ENCODE measurements around the gene CCND1.

The CCND1 gene

DNA sequence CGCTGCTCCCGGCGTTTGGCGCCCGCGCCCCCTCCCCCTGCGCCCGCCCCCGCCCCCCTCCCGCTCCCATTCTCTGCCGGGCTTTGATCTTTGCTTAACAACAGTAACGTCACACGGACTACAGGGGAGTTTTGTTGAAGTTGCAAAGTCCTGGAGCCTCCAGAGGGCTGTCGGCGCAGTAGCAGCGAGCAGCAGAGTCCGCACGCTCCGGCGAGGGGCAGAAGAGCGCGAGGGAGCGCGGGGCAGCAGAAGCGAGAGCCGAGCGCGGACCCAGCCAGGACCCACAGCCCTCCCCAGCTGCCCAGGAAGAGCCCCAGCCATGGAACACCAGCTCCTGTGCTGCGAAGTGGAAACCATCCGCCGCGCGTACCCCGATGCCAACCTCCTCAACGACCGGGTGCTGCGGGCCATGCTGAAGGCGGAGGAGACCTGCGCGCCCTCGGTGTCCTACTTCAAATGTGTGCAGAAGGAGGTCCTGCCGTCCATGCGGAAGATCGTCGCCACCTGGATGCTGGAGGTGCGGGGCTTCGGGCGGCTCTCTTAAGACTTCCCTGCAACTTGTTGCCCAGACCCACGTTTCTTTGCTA is at the start of gene CCND1:
CCND1 (plus strand) TSS at position 162 of the 587 bp plus-strand sequence; CDS start at position 320, 158 bp downstream.
- in situ Hi-C loops (cut with MboI; ENCODE audit: low sequenced_read_pairs): no loop called here

DNA sequence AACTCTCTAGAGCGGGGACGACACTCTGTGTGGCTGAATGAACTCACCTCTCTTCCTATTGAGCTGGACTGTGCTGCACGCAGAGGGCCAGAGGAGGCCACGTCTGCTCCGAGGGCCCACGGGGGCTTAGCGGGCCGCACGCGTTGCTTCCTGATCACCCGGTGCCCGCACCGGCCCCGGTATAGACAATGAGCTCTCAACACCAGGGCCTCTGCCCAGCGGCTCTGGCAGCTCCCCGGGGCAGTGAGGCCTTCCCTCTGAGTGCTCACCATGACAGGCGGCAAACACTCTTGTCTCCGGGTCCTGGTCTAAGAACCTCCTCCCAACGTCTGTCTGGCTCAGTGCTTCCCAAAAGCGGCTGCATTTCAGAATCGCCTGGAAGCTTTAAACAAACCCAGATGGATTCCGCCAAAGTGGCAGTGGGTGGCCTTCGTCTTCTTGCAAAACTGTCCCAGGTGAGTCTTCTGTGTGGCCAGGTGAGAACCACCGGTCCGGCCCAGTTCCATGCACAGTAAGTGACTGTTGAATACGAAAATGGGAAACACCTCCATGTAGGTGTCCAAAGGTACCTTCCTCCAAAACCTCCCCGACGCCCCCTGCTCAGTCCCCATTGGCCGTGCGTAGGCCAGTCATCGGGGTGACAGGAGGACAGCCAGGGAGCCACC is 47.8 kb upstream of the CCND1 start:
- in situ Hi-C loops (cut with MboI; ENCODE audit: low sequenced_read_pairs): no loop called here

DNA sequence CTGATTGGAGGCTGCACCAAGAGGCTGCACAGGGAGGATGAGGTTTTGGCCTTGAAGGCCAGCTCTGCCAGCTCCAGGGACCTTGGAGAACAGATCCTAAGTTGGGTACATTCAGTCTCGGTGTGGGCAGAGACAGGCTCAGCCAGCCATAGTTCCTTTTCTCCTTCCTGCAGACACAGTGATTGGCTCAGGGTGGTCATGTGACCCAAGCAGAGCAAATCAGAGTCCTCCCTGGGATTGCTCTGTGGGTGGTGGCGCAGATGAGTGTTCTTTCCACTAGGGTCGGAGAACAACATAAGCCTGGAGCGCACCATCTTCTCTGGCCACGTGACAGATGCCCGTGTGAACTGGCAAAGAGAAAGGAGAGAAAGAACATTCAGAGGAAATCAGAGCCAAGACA is 47.1 kb upstream of the CCND1 start:
- in situ Hi-C loops (cut with MboI; ENCODE audit: low sequenced_read_pairs): no loop called here

DNA sequence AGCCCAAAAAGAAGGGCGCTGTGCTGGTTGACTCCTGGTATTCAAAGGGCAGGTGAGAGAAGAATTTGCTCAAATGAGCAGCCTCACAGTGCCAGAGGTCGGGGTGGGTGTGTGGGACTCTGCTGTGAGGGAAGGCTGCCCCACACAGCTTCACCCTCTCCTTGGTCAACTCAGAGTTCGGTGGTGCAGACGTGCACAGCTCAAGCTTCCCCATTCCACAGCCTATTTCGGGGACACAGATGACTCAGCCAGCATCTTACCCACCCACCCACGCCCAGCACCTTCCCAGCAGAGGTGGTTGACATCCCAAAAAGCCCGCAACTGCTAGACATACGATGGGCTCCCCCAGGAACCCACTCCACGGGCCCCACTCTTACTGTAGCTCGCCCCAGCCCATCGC is 46.5 kb upstream of the CCND1 start:
- in situ Hi-C loops (cut with MboI; ENCODE audit: low sequenced_read_pairs): no loop called here

DNA sequence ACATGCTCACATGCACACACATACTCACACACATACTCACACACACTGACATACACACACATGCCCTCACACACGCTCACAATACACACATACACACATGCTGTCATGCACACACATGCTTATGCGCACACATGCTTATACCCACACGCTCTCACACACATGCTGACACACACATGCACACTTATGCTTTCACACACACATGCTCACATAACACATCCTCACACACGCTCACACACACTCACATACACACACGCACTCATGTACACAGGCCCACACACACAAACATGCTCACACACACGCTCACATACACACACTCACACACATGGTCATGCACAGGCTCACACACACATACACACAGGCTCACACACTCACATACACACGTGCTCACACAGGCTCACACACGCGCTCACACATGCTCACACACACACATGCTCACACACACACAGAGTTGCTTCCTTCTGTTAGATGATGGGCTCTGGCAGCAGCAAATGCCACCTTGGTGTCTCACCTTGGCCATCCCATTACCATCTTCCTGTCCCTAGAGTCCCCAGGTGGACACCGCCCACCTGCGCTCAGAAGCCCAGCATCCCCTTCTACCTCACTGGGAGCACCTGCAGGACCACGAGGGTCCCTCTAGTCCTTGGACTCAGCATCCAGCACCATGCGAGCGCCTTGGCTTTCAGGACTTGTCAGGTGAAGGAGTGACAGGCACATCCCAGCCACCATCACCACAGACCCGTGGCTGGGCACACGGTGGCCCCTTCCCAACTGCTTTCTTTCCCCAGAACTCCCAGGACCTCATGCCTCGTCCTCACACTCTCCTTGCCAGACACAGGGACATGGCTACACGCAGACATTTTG is 44.9 kb upstream of the CCND1 start:
- in situ Hi-C loops (cut with MboI; ENCODE audit: low sequenced_read_pairs): no loop called here

DNA sequence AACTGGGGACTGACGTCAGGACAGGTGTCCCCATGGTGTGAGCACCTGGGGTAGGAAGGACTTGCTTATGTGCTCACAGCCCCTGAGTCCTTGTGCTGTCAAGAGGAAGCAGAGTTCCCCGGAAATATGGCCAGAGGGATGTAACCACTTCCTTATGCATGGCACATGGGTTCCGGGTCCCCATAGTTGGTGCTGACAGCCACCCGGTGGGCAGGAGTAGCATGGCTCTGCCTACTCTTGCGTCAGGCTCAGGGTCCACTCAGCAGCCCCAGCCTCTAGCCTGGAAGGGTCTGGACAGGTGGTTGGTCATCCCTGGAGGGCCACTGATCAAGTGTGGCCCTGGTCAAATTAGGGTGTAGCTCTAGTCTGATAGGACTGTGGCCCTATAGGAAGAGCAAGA is 42.8 kb upstream of the CCND1 start:
- in situ Hi-C loops (cut with MboI; ENCODE audit: low sequenced_read_pairs): no loop called here

DNA sequence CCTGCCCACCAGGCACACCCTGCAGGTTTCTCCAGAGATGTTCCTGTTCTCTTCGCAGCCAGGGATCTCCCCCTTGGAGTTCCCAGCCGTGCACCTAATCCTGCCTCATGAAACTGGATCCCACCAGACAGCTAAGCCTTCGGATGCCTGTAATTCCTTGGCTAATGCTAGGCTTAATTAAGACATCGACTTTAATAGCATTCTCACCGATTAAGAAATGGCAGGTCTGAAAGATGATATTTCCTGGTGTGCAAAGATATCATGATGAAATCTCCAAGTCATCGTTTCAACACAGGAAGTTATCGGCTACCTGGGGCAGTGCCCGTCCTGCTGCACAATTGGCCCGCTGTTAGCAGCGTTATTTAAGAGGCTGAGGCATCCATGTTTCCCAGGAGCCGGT is 41.5 kb upstream of the CCND1 start:
- in situ Hi-C loops (cut with MboI; ENCODE audit: low sequenced_read_pairs): no loop called here

DNA sequence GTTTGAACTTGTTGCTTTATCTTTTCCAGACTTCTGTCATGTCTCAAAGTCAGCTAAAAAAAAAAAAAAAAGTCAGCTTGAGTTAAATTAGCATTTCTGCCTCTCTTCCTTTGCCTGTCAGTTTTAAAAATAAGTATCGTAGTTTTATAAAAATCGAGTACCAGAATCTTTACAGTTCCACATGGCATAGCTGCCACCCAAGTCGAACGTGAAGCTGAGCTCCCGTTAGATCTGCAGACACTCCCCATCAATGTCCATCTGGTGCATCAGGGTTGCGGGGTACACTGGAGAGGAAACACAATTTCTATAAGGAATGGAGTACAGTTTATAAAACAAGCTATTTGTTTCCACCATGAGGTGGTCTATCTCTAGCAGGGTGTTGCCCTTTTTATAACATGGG is 41.0 kb upstream of the CCND1 start:
- in situ Hi-C loops (cut with MboI; ENCODE audit: low sequenced_read_pairs): no loop called here

DNA sequence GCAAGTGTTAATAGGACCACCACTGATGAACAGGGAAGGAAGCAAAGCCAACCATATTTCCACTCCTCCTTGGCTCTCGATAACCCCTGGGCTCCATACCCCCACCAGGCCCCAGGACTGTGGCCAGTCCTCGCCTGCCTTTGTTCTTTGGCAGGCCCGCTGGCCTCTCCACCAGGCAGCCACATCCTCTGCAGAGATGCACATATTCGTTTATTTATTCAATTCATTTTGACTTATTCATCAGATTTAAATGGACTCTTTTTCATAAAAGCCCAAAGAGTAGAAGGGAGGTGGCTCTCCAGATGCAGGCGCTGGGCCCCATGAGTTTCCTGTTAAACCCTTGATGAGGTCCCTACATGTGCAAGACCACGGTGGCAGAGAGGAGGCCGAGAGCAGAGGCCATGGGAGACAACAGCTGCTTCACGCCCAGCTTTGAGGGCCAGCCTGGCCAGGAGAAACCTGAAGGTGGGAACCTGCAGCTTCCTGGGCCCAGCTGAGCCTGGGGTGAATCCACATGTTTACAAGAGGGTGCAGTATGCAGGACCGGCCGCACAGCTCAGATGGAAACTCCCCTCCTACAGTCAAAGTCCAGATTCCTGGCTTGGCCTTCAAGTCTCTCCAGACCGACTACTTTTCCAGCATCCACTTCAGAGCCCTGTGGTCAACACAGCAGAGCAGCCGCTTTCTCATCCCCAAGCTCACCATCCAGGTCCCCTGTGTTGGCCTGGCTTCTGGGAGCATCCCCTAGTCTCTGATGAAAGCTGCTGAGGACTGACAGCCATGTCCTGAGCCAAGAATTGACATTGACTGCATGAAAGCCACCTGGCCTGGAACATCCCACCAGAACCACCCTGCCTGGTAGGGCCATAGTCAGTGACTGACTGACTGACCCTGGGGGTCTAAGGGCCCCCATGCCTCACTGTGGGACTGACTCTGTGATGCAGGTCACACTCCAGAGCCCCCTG is 39.7 kb upstream of the CCND1 start:
- in situ Hi-C loops (cut with MboI; ENCODE audit: low sequenced_read_pairs): no loop called here

DNA sequence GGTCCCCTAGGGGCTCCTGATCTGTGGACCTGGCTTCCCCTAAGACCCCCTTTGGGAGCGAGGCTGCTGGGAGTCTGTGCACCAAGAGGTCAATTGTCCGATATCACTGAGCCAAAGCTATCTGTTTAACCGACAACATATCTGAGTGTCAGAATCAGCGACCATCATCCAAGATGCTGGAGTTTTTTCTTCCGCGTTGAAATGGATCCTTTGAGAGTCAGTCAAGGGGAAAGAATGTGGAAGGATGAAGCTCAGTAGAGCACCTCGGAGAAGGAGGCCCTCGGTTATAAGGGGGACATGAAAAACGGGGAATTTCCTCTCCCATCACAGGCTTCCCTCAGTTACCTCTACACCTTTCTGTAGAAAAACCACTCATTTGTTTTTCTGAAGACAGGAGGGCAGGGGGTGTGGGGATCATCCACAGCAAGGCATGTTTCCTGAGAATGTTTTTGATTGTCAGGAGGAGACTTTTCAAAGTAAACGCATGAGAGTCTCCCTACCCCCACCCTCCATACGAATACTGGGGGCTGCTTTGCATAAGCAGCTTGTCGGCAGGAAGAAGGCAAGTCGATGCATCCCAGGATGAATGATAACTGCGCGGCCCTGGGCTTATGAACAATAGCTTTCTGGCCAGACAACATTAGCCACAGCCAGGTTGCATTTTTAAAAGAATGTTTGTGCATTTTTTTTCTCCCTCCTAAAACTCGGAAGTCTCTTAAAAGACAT is 37.7 kb upstream of the CCND1 start:
- in situ Hi-C loops (cut with MboI; ENCODE audit: low sequenced_read_pairs): no loop called here

DNA sequence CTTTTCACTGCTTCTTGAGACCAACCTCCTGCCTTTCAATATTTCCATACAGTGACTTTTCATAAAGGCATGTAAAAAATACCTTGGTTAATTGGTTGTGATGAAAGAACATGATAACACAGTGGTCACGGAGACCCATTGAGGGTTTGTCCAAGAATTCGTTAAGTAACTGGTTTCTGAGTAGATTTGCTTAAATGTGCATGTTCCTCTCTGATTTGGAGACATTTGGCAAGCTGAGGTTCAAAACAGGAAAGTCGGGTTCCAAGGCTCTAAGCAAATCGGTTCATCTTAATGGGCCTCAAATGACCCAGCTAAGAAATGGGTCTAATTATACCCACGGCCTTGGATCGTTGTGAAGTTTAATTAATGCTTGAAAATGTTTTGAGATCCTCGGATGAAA is 36.9 kb upstream of the CCND1 start:
- in situ Hi-C loops (cut with MboI; ENCODE audit: low sequenced_read_pairs): no loop called here

DNA sequence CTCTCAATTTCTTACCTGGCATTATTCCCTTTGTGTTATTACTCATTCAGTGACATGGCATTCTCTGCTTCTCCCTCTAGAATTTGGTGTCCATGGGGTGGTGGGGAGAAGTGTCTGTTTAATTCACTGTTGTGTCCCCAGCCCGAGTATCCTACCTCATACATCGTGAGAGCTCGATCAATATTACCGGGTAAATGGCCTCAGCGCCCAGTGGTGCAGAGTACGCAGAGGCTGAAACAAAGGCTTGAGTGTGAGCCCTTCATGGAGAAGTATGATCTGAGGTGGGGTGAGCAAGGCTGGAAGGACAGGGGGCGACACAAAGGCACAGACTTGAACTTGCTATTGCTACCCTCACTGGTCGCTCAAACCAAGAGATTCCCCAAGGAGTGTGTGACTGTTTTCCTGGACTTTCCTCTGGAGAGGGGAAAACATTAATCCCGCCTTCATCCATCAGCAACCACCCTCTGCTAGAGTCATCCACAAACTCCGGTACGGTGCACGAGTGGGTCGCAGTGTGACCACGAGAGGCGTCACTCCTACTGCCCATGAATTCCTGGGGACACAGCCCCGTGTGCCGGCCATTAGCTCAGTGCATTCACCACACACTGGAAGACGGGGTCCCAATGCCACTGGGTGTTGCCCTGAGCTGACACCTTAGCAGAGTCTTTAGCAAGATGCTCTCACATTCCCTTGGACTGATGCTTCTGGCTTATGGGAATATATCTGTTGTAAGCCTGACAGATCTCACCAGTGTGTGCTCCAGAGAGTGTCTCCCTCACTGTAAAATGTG is 35.0 kb upstream of the CCND1 start:
- in situ Hi-C loops (cut with MboI; ENCODE audit: low sequenced_read_pairs): no loop called here

DNA sequence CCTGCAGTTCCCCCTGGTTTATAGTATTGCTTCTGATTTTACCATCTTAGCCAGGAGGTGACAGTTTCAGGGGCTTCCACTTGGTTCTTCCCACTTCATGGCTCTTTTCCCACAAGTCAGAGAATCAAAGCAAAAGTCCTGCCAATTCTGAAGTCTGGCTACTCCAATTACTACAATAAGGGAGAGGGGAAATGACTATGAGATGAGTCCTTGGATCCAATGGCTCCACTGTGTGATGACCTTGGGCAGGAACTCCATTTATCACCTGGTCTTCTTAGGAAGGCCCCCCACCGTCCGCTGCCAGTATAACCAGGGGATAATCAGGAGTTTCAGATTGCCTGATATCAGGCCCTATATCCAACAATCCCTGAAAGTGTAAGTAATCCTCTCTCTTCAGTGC is 31.6 kb upstream of the CCND1 start:
- in situ Hi-C loops (cut with MboI; ENCODE audit: low sequenced_read_pairs): no loop called here

DNA sequence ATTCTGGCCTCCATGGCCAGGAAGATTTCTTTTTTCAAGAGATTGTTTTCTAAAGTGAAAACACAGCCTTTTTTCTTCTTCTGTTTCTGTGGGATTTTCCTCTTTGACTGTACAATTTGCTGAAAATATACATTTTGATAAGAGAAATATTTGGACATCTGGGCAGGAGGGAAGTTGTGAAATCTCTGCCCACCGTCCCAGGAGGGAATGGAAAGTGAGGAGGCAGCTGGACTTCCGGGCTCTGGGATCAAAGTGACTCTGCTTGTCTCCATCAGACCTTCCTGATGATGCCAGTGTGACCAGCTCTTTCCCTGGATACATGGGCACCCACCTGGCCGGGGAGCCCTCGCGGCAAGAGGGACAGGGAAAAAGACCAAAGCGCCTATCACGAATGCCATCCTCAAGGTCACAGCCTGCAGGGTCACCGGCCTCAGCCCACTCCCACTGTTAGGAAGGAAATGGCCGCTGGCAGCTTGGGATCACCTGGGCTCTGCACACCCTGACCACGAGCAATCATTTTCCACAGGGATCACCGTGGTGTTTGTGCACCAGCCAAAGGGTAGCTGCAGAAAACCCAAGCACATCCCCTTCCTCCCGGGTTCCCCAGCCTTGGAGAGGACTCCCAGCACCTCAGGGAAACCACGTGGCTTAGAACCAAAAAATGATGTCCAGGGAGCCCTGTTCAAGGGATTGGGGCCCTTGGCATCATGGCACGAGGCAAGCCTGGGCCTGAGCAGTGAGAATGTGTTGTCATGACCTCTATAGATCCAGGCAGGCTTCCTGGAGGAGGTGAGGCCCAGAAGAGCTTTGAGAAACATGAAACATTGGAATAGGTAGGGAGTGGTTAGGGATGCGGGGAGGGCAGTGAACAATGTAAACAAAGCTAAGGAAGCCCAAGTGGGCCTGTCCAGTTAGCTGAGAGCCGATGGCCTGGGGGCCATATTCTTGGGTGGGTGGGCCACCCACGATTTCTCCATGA is 29.1 kb upstream of the CCND1 start:
- in situ Hi-C loops (cut with MboI; ENCODE audit: low sequenced_read_pairs): no loop called here

DNA sequence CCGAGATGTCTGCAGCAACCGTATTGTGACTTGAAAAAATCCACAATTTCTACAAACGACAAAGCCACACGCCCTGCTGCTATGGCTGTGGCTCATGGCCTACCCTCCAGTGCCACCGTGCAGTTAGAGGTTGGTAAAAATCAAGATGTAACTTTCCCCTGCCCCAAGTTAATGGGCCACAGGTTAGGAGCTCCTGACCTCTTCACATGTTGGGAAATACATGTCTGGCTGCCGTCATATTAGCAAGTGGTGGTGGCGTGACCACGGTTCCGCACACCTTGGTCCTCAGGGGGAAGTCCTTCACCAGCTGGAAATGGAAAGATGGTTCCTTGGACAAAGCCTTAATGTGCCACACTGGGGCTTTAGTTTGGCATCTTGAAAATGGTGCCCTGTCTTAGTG is 27.4 kb upstream of the CCND1 start:
- in situ Hi-C loops (cut with MboI; ENCODE audit: low sequenced_read_pairs): no loop called here

DNA sequence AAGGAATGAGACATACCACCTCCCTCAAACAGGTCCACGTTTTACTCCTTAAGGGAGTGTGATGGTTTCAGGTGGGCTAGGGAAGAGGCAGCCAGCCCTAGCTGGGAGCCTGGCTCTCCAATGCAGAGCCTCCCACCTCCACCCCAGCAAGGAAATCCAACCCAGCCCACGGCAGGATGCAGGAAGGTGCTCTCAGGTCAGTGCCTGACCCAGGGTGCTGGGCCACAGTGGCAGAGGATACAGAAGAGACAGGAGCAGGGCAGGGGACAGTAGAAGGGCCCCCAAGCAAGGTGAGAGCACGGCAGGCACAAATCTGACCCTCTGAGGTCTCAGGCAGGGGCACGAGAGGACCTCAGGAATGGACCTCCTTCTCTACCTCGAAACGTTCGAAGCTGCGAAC is 26.9 kb upstream of the CCND1 start:
- in situ Hi-C loops (cut with MboI; ENCODE audit: low sequenced_read_pairs): no loop called here

DNA sequence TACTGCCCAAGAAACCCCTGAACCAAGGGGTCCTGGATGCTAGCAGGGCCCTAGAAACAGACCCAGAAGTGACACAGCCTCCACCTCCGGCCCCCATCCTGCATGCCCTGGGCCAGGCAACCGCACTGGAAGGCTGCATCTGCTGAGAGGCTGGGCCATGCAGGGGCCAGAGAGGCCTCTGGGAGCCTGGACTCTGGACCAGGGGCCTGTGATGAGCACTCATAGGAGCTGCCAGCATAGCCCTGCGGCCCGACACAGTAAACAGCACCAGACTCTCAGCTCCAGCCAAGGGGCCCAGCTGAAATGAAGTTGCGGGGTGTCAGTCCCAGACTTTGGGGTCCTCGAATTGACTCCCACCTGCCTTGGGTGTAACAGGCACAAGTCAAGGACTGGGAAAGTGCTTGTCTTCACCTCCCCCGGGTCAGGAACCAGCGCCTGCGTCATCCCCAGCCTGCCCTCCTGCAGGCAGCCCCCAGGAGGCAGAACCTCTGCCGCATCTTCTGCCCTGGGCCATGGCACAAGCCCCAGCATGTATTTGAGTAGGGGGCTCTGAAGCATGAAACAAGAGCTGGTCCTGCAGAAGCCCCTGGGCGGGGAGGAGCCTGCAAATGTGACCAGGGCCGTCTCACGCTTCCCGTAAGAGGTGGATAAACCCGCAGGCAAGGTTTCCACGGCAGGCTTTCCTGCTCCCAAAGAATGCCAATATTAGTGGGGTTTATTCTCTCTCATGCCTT is 25.2 kb upstream of the CCND1 start:
- in situ Hi-C loops (cut with MboI; ENCODE audit: low sequenced_read_pairs): no loop called here

DNA sequence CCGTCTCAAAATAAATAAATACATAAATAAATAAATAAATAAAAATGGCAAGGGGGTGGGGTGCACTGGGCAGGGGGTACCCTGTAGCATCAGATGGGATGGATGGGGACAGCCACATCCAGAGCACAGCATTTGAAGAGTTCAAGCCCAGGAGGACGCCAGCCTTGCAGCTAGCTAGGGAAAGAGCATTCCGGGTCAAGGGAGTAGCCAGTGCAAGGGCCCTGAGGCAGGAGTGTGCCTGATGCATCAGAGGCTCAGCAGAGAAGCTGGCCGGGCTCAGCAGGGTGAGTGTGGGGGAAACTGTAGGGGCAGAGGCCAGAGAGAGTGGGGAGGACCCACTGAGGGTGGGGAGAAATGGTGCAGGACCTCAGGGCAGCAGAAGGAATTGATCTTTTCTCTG is 23.7 kb upstream of the CCND1 start:
- in situ Hi-C loops (cut with MboI; ENCODE audit: low sequenced_read_pairs): no loop called here
